ENCODE measurements around the gene LOX.

- TF ChIP-seq CTCF (IDR thresholded peaks at IDR 0.05), result peak; percentile 45 to 60 (median 52)
- TF ChIP-seq POLR2A (IDR thresholded peaks at IDR 0.05; ENCODE audit: low read depth), result no peak
- no peak for TF ChIP-seq EP300 (IDR thresholded peaks at IDR 0.05)
- no peak for TF ChIP-seq POLR2AphosphoS5 (IDR thresholded peaks at IDR 0.05)
These were observed 14.0 kb upstream of the LOX start for GRCh38 chr5:122091936-122092600.
